Liver (tissue), 9 donors: ENCODE results near the gene PRKCH. TPM values are rescaled to one million over a fixed set of nuclear protein-coding genes. Genes with fewer than 3 reads are reported as not detected.

Source experiments
- DNase-seq: peaks from one replicate; pipeline ENCODE4 v3.0.0-alpha.2; 2017; ENCODE audit warnings: low spot score
- H3K27ac ChIP-seq, 2 donors: one replicate each; pipeline ENCODE4 v1.7.0; 2013; ENCODE audit warnings: inconsistent platforms in 2 of 2, low read length in 2 of 2, control low read depth in 1 of 2, low read depth in 1 of 2, mild to moderate bottlenecking in 1 of 2
- H3K27me3 ChIP-seq, 4 donors: one replicate each; pipeline versions ENCODE4 v1.6.1 to v1.7.0; 2013; ENCODE audit warnings: low read length in 3 of 4, inconsistent platforms in 1 of 4, mild to moderate bottlenecking in 1 of 4, moderate library complexity in 1 of 4; ENCODE audit not compliant: control insufficient read depth in 4 of 4, insufficient read depth in 4 of 4
- H3K36me3 ChIP-seq, 4 donors: one replicate each; pipeline versions ENCODE4 v1.6.1 to v1.7.0; 2013; ENCODE audit warnings: low read length in 3 of 4, mild to moderate bottlenecking in 3 of 4, low read depth in 1 of 4, moderate library complexity in 1 of 4; ENCODE audit not compliant: control insufficient read depth in 4 of 4, insufficient read depth in 3 of 4
- H3K4me1 ChIP-seq, 4 donors: one replicate each; pipeline versions ENCODE4 v1.6.1 to v1.7.0; 2013; ENCODE audit warnings: low read length in 3 of 4, mild to moderate bottlenecking in 3 of 4, moderate library complexity in 1 of 4; ENCODE audit not compliant: control insufficient read depth in 4 of 4, insufficient read depth in 4 of 4
- H3K4me3 ChIP-seq, 3 donors: one replicate each; pipeline versions ENCODE4 v1.6.1 to v1.7.0; 2013; ENCODE audit warnings: low read length in 3 of 3, control low read depth in 1 of 3, low read depth in 1 of 3, mild to moderate bottlenecking in 1 of 3
- H3K9ac ChIP-seq, 2 donors: one replicate each; pipeline ENCODE4 v1.7.0; 2013; ENCODE audit warnings: low read length in 2 of 2, mild to moderate bottlenecking in 2 of 2, moderate library complexity in 2 of 2, control low read depth in 1 of 2, low read depth in 1 of 2
- H3K9me3 ChIP-seq, 4 donors: one replicate each; pipeline versions ENCODE4 v1.6.1 to v1.7.0; 2013; ENCODE audit warnings: low read length in 3 of 4; ENCODE audit not compliant: control insufficient read depth in 4 of 4
- CTCF ChIP-seq: fragments of 150-350 bp; IDR thresholded peaks from 2 replicates; pipeline ENCODE4 v1.5.1; 2017; ENCODE audit warnings: improper control_type of control experiment, low read depth, low read length; ENCODE audit not compliant: missing input control
- FOXA1 ChIP-seq: IDR thresholded peaks from 2 replicates; pipeline ENCODE4 v1.6.1; 2016; ENCODE audit warnings: antibody characterized with exemption
- FOXA2 ChIP-seq: IDR thresholded peaks from 2 replicates; pipeline ENCODE4 v1.6.1; 2016; ENCODE audit warnings: antibody characterized with exemption
- GABPA ChIP-seq, 2 donors: IDR thresholded peaks in 1 of 2; conservative IDR thresholded peaks in 1 of 2; 2 replicates each; pipeline ENCODE4 v1.6.1; 2016; ENCODE audit warnings: antibody characterized with exemption in 2 of 2, mild to moderate bottlenecking in 1 of 2, moderate library complexity in 1 of 2
- HNF4A ChIP-seq, 2 donors: conservative IDR thresholded peaks; 2 replicates each; pipeline ENCODE4 v1.6.1; 2016; ENCODE audit warnings: antibody characterized with exemption in 2 of 2, mild to moderate bottlenecking in 2 of 2
- NR2F2 ChIP-seq: IDR thresholded peaks from 2 replicates; pipeline ENCODE4 v1.6.1; 2016; ENCODE audit warnings: antibody characterized with exemption
- RXRA ChIP-seq, 2 donors: IDR thresholded peaks; 2 replicates each; pipeline ENCODE4 v1.6.1; 2017 to 2018; ENCODE audit warnings: antibody characterized with exemption in 2 of 2, mild to moderate bottlenecking in 1 of 2
- WGBS: extraction: QIAGEN DNeasy Blood & Tissue Kit; methylation state at CpG from one replicate; pipeline ENCODE4 v1.1.7; 2013; 5-methylcytosine and 5-hydroxymethylcytosine counted together
- polyA plus RNA-seq, 2 donors: library from polyadenylated mRNA; stranded (reverse) in 1 of 2; unstranded in 1 of 2; fragments of 200-250 nt in 1 of 2; fragments of >200 nt in 1 of 2; fragmentation: Nextera tagmentation in 1 of 2; extraction: Ambion mirVana in 1 of 2; gene quantifications; one replicate each; pipeline versions ENCODE4 v1.2.1 to v1.2.3, GENCODE V29; 2013 to 2015
- total RNA-seq, 2 donors: library from RNA; depleted of rRNA; stranded (reverse); fragments of >200 nt; gene quantifications; one replicate each; pipeline ENCODE4 v1.2.3, GENCODE V29; 2014
- TF ChIP-seq, protein P1 (sequence below): IDR thresholded peaks from 2 replicates; pipeline ENCODE4 v1.6.1; 2016; ENCODE audit warnings: antibody characterized with exemption
- TF ChIP-seq, protein P2 (sequence below): IDR thresholded peaks from 2 replicates; pipeline ENCODE4 v1.6.1; 2016; ENCODE audit warnings: antibody characterized with exemption
- TF ChIP-seq, protein P3 (sequence below): IDR thresholded peaks from 2 replicates; pipeline ENCODE4 v1.6.1; 2016; ENCODE audit warnings: antibody characterized with exemption
- donor health status: healthy.
- donor health status: healthy.
- donor health status: healthy.
- donor health status: healthy.
- donor health status: healthy.

PRKCH gene
- total and polyA plus RNA-seq, 4 donors = 3.9 to 13.7 (median 7.0) TPM

GRCh38 chr14:61451891-61452400, 130.6 kb downstream of the PRKCH start:
- Histone ChIP-seq H3K4me1 (no peaks in the 10 kb centered on the region), H3K9ac (no peak overlapping the region), H3K27me3 (no peaks in the 10 kb centered on the region), H3K36me3 (no peaks in the 10 kb centered on the region), H3K4me3 (no peak overlapping the region), H3K27ac (no peak overlapping the region), H3K9me3 (no peaks in the 10 kb centered on the region)
- 92% methylated on average over 6 of the region's 6 CpGs for WGBS
- no peak for TF ChIP-seq NR2F2
- no peak for TF ChIP-seq FOXA2
- TF ChIP-seq HNF4A (conservative IDR thresholded peaks at IDR 0.05) = no peak
- DNase-seq = no peak

GRCh38 chr14:61452452-61452851, 131.1 kb downstream of the PRKCH start:
- Histone ChIP-seq H3K4me1 (no peaks in the 10 kb centered on the region), H3K4me3 (no peak overlapping the region), H3K9me3 (no peaks in the 10 kb centered on the region), H3K36me3 (peaks cover 0 to under 1% (median 0%) of the 10 kb centered on the region in 4 donors), H3K27ac (no peak overlapping the region), H3K9ac (no peak overlapping the region), H3K27me3 (no peaks in the 10 kb centered on the region)
- TF ChIP-seq CTCF = no peak
- TF ChIP-seq, protein P1, sequence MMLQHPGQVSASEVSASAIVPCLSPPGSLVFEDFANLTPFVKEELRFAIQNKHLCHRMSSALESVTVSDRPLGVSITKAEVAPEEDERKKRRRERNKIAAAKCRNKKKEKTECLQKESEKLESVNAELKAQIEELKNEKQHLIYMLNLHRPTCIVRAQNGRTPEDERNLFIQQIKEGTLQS = no peak
- no peak for TF ChIP-seq FOXA1
- TF ChIP-seq NR2F2 = no peak
- TF ChIP-seq, protein P2, sequence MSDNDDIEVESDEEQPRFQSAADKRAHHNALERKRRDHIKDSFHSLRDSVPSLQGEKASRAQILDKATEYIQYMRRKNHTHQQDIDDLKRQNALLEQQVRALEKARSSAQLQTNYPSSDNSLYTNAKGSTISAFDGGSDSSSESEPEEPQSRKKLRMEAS = no peak
- no peak for TF ChIP-seq RXRA (IDR thresholded peaks at IDR 0.05)
- no peak for TF ChIP-seq FOXA2
- TF ChIP-seq, protein P3, sequence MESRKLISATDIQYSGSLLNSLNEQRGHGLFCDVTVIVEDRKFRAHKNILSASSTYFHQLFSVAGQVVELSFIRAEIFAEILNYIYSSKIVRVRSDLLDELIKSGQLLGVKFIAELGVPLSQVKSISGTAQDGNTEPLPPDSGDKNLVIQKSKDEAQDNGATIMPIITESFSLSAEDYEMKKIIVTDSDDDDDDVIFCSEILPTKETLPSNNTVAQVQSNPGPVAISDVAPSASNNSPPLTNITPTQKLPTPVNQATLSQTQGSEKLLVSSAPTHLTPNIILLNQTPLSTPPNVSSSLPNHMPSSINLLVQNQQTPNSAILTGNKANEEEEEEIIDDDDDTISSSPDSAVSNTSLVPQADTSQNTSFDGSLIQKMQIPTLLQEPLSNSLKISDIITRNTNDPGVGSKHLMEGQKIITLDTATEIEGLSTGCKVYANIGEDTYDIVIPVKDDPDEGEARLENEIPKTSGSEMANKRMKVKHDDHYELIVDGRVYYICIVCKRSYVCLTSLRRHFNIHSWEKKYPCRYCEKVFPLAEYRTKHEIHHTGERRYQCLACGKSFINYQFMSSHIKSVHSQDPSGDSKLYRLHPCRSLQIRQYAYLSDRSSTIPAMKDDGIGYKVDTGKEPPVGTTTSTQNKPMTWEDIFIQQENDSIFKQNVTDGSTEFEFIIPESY = no peak
- DNase-seq = no peak
- whole genome bisulfite sequencing = 83% methylated on average over 3 of the region's 3 CpGs

GRCh38 chr14:61453103-61453767, 131.9 kb downstream of the PRKCH start:
- WGBS = 88% methylated on average over 9 of the region's 9 CpGs
- TF ChIP-seq, protein P3 = no peak
- no peak for TF ChIP-seq GABPA (IDR thresholded peaks at IDR 0.05 in 1 of 2, conservative IDR thresholded peaks at IDR 0.05 in 1 of 2)
- peaks cover 0 to 5% (median 0%) of the 10 kb centered on the region in 4 donors for H3K36me3 ChIP-seq

More at GRCh38 chr14:61453103-61453767, 131.9 kb downstream of the PRKCH start:
- Histone ChIP-seq H3K4me3 (no peak overlapping the region), H3K27me3 (no peaks in the 10 kb centered on the region), H3K27ac (no peak overlapping the region), H3K9me3 (no peaks in the 10 kb centered on the region), H3K9ac (no peak overlapping the region), H3K4me1 (no peaks in the 10 kb centered on the region)
- DNase-seq = no peak
